ENCODE data around the gene PPIB.

DNA sequence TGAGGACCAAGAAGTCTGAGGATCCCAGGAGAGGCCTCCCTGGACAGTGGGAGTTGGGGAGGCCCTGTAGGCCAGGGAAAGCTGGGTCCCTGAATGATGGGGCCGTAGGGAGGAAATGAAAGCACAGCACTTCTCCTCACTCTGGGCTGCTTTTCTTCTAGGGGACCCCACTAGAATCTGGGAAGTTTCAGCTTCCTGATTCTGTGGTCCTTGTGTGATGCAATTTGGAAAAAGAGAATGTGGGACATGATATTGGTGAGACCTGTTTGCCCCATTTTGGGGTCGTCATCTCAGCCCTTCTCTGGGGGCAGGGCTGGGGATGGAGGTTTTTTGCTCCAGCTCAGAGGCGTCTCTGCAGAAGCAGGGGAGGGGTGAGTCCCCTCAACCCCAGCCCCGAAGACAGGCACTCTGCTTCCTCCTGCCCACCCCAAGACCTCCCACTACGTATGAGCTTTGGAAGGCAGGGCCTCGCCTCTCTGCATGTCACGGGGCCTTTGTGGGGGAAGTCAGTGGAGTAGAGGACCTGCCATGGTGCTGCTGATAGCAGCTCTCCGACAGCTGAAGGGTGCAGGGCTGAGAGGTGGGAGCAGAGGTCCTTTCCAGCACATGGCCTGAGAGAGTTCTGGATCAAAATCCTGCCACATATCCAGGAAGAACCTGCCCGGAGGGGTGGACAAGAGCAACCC lies 12.8 kb downstream of the PPIB start:
- no peak for TF ChIP-seq POLR2AphosphoS5 (IDR thresholded peaks at IDR 0.05; ENCODE audit: low read depth, low read length)
- TF ChIP-seq POLR2A (IDR thresholded peaks at IDR 0.05; ENCODE audit: low read depth, low read length): no peak

Measured in GM12891 (cell line).